K562 (cell line): ENCODE data around the gene JRKL. TPM values are rescaled to one million over a fixed set of nuclear protein-coding genes. Genes with fewer than 3 reads are reported as not detected.

ENCODE experiments used
- ATAC-seq: fragments of 200-7000 bp; cut with Tn5 transposase; 3 replicates; pipeline ENCODE4 v1.9.1; 2020; ENCODE audit warnings: moderate library complexity
- BruUV-seq: library from RNA; stranded (reverse); fragments of 400-500 nt; replicated peaks from 2 replicates; lab custom pipeline; 2021; lab: Mats Ljungman, UMichigan
- CTCF ChIA-PET: fragments of 300-600 bp; formaldehyde crosslinking; extraction: SDS; loops from one replicate; lab custom pipeline; 2021; ENCODE audit warnings: low intra/inter-chr PET ratio; lab: Yijun Ruan, JAX
- POLR2A ChIA-PET: fragments of 300-600, 350-650 bp; sonication (Branson Sonifier 250); formaldehyde crosslinking; extraction: SDS; loops from one replicate; lab custom pipeline; 2021; ENCODE audit warnings: antibody characterized with exemption, inconsistent platforms; lab: Yijun Ruan, JAX
- DNase-seq, 4 experiments: peaks; one replicate each; pipeline versions ENCODE4 v3.0.0 to v3.0.0-alpha.2; 2011 to 2018; ENCODE audit warnings: low spot score in 3 of 4, mixed read lengths in 3 of 4; ENCODE audit errors: extremely low read depth in 1 of 4
- FAIRE-seq: peaks from 2 replicates; lab custom pipeline; 2011; peaks lifted over from hg19 to GRCh38; lab: Jason Lieb, UNC
- H2AFZ ChIP-seq: 2 replicates; pipeline ENCODE4 v1.6.0; 2011; ENCODE audit warnings: low read depth, low read length, control low read depth, inconsistent platforms
- H3K27ac ChIP-seq: fragments of 200-600 bp; 3 replicates; pipeline ENCODE4 v1.8.0; 2011; ENCODE audit warnings: low read depth, mild to moderate bottlenecking, control low read depth, inconsistent platforms, low read length, moderate library complexity, mixed read lengths; ENCODE audit errors: extremely low read depth
- H3K27me3 ChIP-seq, 2 experiments: fragments of 300-600 bp in 1 of 2; 2 replicates in 1 of 2; 3 replicates in 1 of 2; pipeline versions ENCODE4 v1.6.0 to v1.8.0; 2011; ENCODE audit warnings: inconsistent platforms in 2 of 2, low read length in 2 of 2, mild to moderate bottlenecking in 1 of 2, mixed read lengths in 1 of 2, moderate library complexity in 1 of 2; ENCODE audit not compliant: control insufficient read depth in 2 of 2, insufficient read depth in 2 of 2
- H3K36me3 ChIP-seq: fragments of 300-600 bp; 3 replicates; pipeline ENCODE4 v1.8.0; 2011; ENCODE audit warnings: mild to moderate bottlenecking, low read length, inconsistent platforms; ENCODE audit not compliant: control insufficient read depth, insufficient read depth
- H3K4me1 ChIP-seq, 2 experiments: fragments of 200-600 bp in 1 of 2; replicated peaks in 1 of 2; 2 replicates in 1 of 2; 3 replicates in 1 of 2; pipeline versions ENCODE4 v1.5.1 to v1.8.0; 2011; ENCODE audit warnings: inconsistent platforms in 2 of 2, low read length in 2 of 2, mild to moderate bottlenecking in 1 of 2, mixed read lengths in 1 of 2, moderate library complexity in 1 of 2; ENCODE audit not compliant: control insufficient read depth in 2 of 2, insufficient read depth in 2 of 2
- H3K4me2 ChIP-seq: 2 replicates; pipeline ENCODE4 v1.6.1; 2011; ENCODE audit warnings: low read length, control low read depth, inconsistent platforms, mixed read lengths; ENCODE audit not compliant: insufficient read depth
- H3K4me3 ChIP-seq: fragments of 200-600 bp; sonication (generic), shearing (Covaris generic); 2 replicates; pipeline ENCODE4 v1.5.1; 2016; ENCODE audit warnings: control low read depth, inconsistent platforms
- H3K79me2 ChIP-seq: fragments of 200-600 bp; 3 replicates; pipeline ENCODE4 v1.8.0; 2011; ENCODE audit warnings: low read length, inconsistent platforms; ENCODE audit not compliant: control insufficient read depth, insufficient read depth
- H3K9ac ChIP-seq, 2 experiments: 2 replicates each; pipeline versions ENCODE4 v1.6.0 to v1.6.1; 2011; ENCODE audit warnings: low read depth in 2 of 2, low read length in 2 of 2, control low read depth in 1 of 2, inconsistent platforms in 1 of 2, mild to moderate bottlenecking in 1 of 2, mixed read lengths in 1 of 2; ENCODE audit not compliant: insufficient read depth in 1 of 2
- H3K9me1 ChIP-seq: one replicate; pipeline ENCODE4 v1.6.0; 2011; ENCODE audit warnings: inconsistent platforms, mild to moderate bottlenecking, low read length, moderate library complexity; ENCODE audit not compliant: control insufficient read depth, insufficient read depth
- H3K9me3 ChIP-seq: replicated peaks from 2 replicates; pipeline ENCODE4 v1.5.1; 2011; ENCODE audit warnings: low read depth, low read length, inconsistent platforms; ENCODE audit not compliant: control insufficient read depth, insufficient read depth
- H4K20me1 ChIP-seq: replicated peaks from 2 replicates; pipeline ENCODE4 v1.6.1; 2011; ENCODE audit warnings: low read length, inconsistent platforms, mixed read lengths; ENCODE audit not compliant: control insufficient read depth, insufficient read depth
- ATF3 ChIP-seq, 2 experiments: fragments of 450-650 bp in 1 of 2; sonication (generic) in 1 of 2; formaldehyde crosslinking in 1 of 2; IDR thresholded peaks in 1 of 2; conservative IDR thresholded peaks in 1 of 2; 2 replicates each; pipeline versions ENCODE4 v1.6.1 to v1.8.1; 2016 to 2023; ENCODE audit warnings: mild to moderate bottlenecking in 2 of 2, moderate library complexity in 2 of 2, inconsistent platforms in 1 of 2, missing genetic modification reagents in 1 of 2
- ERF ChIP-seq: fragments of 450-650 bp; formaldehyde crosslinking; IDR thresholded peaks from 2 replicates; pipeline ENCODE4 v1.4.0; 2020; ENCODE audit warnings: mild to moderate bottlenecking, mixed read lengths
- MYC ChIP-seq, 2 experiments: fragments of 250-450 bp in 1 of 2; sonication (Bioruptor Pico) in 1 of 2; IDR thresholded peaks; 2 replicates each; pipeline versions ENCODE4 v1.5.1 to v1.6.1; 2012 to 2021; ENCODE audit warnings: low read depth in 2 of 2, borderline replicate concordance in 1 of 2, improper control_type of control experiment in 1 of 2, low read length in 1 of 2, mild to moderate bottlenecking in 1 of 2, moderate library complexity in 1 of 2
- PHF8 ChIP-seq: fragments of 200-600 bp; sonication (generic); IDR thresholded peaks from 2 replicates; pipeline ENCODE4 v1.6.1; 2012; ENCODE audit warnings: mixed run types, mild to moderate bottlenecking, inconsistent platforms, low read length, moderate library complexity, borderline replicate concordance
- SAFB2 ChIP-seq: fragments of 200-400 bp; formaldehyde crosslinking; IDR thresholded peaks from 2 replicates; pipeline ENCODE4 v1.6.1; 2018; ENCODE audit warnings: borderline replicate concordance, low read length, low read depth, moderate library complexity; ENCODE audit not compliant: severe bottlenecking
- SNAPC5 ChIP-seq: fragments of 250-450 bp; sonication (Bioruptor Pico); IDR thresholded peaks from 2 replicates; pipeline ENCODE4 v1.8.0; 2021; ENCODE audit warnings: moderate library complexity, mild to moderate bottlenecking, inconsistent platforms
- WGBS: fragments of 100-300 bp; shearing (Covaris generic); methylation state at CpG from one replicate; pipeline ENCODE4 v1.1.6; 2016; ENCODE audit warnings: low coverage, mixed read lengths; ENCODE audit not compliant: insufficient coverage; ENCODE audit errors: missing lambda C conversion rate; 5-methylcytosine and 5-hydroxymethylcytosine counted together
- in situ Hi-C: fragments of 300-500 bp; cut with MboI; formaldehyde crosslinking; loops from 4 replicates; pipeline ENCODE4 v1.15.0; 2018; ENCODE audit warnings: inconsistent platforms, mixed read lengths
- intact Hi-C: fragments of 100-400 bp; cut with micrococcal nuclease; formaldehyde crosslinking; loops from 2 replicates; pipeline ENCODE4 v1.14.2; 2022
- polyA plus RNA-seq, 8 experiments: library from polyadenylated mRNA; depleted of rRNA in 4 of 8; stranded (reverse) in 5 of 8; unstranded in 3 of 8; fragments of >200 nt; fragmentation: Nextera tagmentation in 2 of 8; fragmentation: Illumina TruSeq in 1 of 8; extraction: Ambion mirVana in 2 of 8; extraction: Trizol in 1 of 8; gene quantifications; 2 replicates each; pipeline versions ENCODE4 v1.2.1 to v1.2.3, GENCODE V29; 2011 to 2014; ENCODE audit warnings: inconsistent platforms in 1 of 8, missing spikeins in 1 of 8
- total RNA-seq, 7 experiments: library from RNA; depleted of rRNA in 6 of 7; stranded (reverse); fragments of >200 nt in 6 of 7; fragmentation: Illumina TruSeq in 2 of 7; extraction: Trizol in 2 of 7; gene quantifications; 2 replicates each; pipeline versions ENCODE4 v1.2.1 to v1.2.3, GENCODE V29; 2011 to 2021; ENCODE audit warnings: low replicate concordance in 1 of 7
- TF ChIP-seq, protein P1 (sequence below): fragments of 250-450 bp; sonication (Bioruptor Pico); IDR thresholded peaks from 2 replicates; pipeline ENCODE4 v1.9.0; 2021; ENCODE audit warnings: mild to moderate bottlenecking

Gene JRKL
- total and polyA plus RNA-seq, 9 of the 15 experiments (the other 6 are each of a cell fraction or from before 2014, with no cell fraction given), result 4.5 to 14.8 (median 8.5) TPM

GRCh38 chr11:96357794-96358193 lies 32.0 kb upstream of the JRKL start:
- in situ Hi-C loops, result no loop called here
- CTCF ChIA-PET, result no interaction called here
- POLR2A ChIA-PET, result no interaction called here
- H3K4me1 ChIP-seq, result peaks cover 0 to 10% of the 10 kb centered on the region in 2 experiments; a peak in 2 of 5 replicates
- BruUV-seq, result no TSS peak
- H3K9me3 ChIP-seq, result no peaks in the 10 kb centered on the region; the same call in 1 of the 2 replicates
- H3K9ac ChIP-seq, result no peak overlapping the region
- no peaks in the 10 kb centered on the region for H3K27me3 ChIP-seq
- H2AFZ ChIP-seq, result no peak overlapping the region
- no peak overlapping the region for H3K4me3 ChIP-seq
- intact Hi-C loops, result no loop called here
- no peaks in the 10 kb centered on the region for H3K79me2 ChIP-seq
- H4K20me1 ChIP-seq, result no peaks in the 10 kb centered on the region
- DNase-seq (no peak), ATAC-seq (no peak), FAIRE-seq (no peak)
- TF ChIP-seq ERF (CRISPR knock-in tag) (no peak), SNAPC5 (no peak), ATF3 (IDR thresholded peaks at IDR 0.05) (peak; percentile 45; the same call in 1 of the 2 replicates), ATF3 (CRISPR knock-in tag; conservative IDR thresholded peaks at IDR 0.05) (no peak), SAFB2 (no peak)
- WGBS, result 100% methylated on average over 1 of the region's 1 CpG
- no peak overlapping the region for H3K4me2 ChIP-seq
- H3K9me1 ChIP-seq, result no peaks in the 10 kb centered on the region
- no peak overlapping the region for H3K27ac ChIP-seq
- peaks cover 35% of the 10 kb centered on the region for H3K36me3 ChIP-seq

DNA sequence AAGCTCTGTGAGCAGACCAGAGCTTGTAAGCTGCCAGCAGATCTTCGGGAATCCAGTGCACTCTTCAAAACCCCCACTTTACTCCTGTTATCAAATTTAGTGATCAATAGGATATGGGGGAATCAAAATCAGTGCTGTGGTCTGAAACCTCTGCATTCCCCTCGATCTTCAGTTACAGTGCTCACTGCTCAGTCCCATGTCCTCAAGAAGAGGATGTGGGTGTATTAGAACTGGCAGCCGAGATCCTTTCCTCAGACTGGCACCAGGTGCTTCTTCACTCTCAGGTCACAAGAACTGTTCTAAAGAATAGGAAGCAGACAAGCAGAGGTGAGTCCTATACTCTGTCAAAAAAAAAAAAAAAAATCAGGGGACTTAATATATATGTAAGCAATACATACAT lies 31.5 kb upstream of the JRKL start:
- no peak for ATAC-seq
- Histone ChIP-seq H2AFZ (no peak overlapping the region), H3K27ac (no peak overlapping the region), H3K9me1 (no peaks in the 10 kb centered on the region), H3K9ac (no peak overlapping the region), H3K4me2 (no peak overlapping the region), H4K20me1 (no peaks in the 10 kb centered on the region), H3K27me3 (no peaks in the 10 kb centered on the region), H3K4me1 (peaks cover 0 to 10% of the 10 kb centered on the region in 2 experiments; a peak in 2 of 5 replicates), H3K79me2 (no peaks in the 10 kb centered on the region), H3K4me3 (no peak overlapping the region), H3K36me3 (peaks cover 35% of the 10 kb centered on the region), H3K9me3 (no peaks in the 10 kb centered on the region; the same call in 1 of the 2 replicates)
- DNase-seq, result no peak
- ChIA-PET CTCF (no interaction called here), POLR2A (no interaction called here)
- 96% methylated on average over 2 of the region's 3 CpGs for WGBS
- no TSS peak for BruUV-seq
- no peak for FAIRE-seq
- intact Hi-C loops, result no loop called here
- in situ Hi-C loops, result no loop called here
- TF ChIP-seq PHF8 (no peak), MYC (IDR thresholded peaks at IDR 0.05; ENCODE audit: low read depth, low read length) (no peak), MYC (CRISPR knock-in tag; IDR thresholded peaks at IDR 0.05; ENCODE audit: borderline replicate concordance, low read depth) (no peak)
- TF ChIP-seq, protein P1, sequence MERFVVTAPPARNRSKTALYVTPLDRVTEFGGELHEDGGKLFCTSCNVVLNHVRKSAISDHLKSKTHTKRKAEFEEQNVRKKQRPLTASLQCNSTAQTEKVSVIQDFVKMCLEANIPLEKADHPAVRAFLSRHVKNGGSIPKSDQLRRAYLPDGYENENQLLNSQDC (CRISPR knock-in tag), result no peak
